HG03135 (cell line): ENCODE data around the gene BCAS2.
"Not testable (repeated sequence)": the region's sequence is repeated elsewhere in the genome, so short reads cannot be mapped to it uniquely, and the experiment has no call there.

Experiments
- ATAC-seq: cut with Tn5 transposase; IDR thresholded peaks from one replicate; pipeline ENCODE4 v1.9.1; 2021; ENCODE audit warnings: mild to moderate bottlenecking, moderate library complexity; ENCODE audit not compliant: unreplicated experiment

Gene BCAS2

GRCh38 chr1:114581335-114582287 is at the start of gene BCAS2:
TSS of gene BCAS2 (minus strand) at chr1:114581615. CDS start at chr1:114581591, 24 bp downstream.
- ATAC-seq = peak; percentile 99

- ATAC-seq = no peak
Measured at GRCh38 chr1:114627107-114627506, 45.7 kb upstream of the BCAS2 start.

- ATAC-seq = no peak
Measured at GRCh38 chr1:114623364-114623763, 41.9 kb upstream of the BCAS2 start.

GRCh38 chr1:114620419-114620818 is 39.0 kb upstream of the BCAS2 start:
- no peak for ATAC-seq

- no peak for ATAC-seq
Measured at GRCh38 chr1:114618606-114619005, 37.2 kb upstream of the BCAS2 start.

GRCh38 chr1:114610546-114611245 is 29.3 kb upstream of the BCAS2 start:
- ATAC-seq = no peak

- no peak for ATAC-seq
Measured at GRCh38 chr1:114609826-114610225, 28.4 kb upstream of the BCAS2 start.

GRCh38 chr1:114609026-114609425 is 27.6 kb upstream of the BCAS2 start:
- ATAC-seq = no peak

GRCh38 chr1:114607223-114607622 is 25.8 kb upstream of the BCAS2 start:
- ATAC-seq = no peak

- no peak for ATAC-seq
Measured at GRCh38 chr1:114597949-114598348, 16.5 kb upstream of the BCAS2 start.

GRCh38 chr1:114595602-114596001 is 14.2 kb upstream of the BCAS2 start:
- no peak for ATAC-seq

- ATAC-seq = no peak
Measured at GRCh38 chr1:114594046-114594445, 12.6 kb upstream of the BCAS2 start.

GRCh38 chr1:114589122-114589521 is 7.7 kb upstream of the BCAS2 start:
- ATAC-seq = no peak

GRCh38 chr1:114588196-114588689 is 6.8 kb upstream of the BCAS2 start:
- ATAC-seq = no peak

- no peak for ATAC-seq
Measured at GRCh38 chr1:114587203-114587991, 6.0 kb upstream of the BCAS2 start.

- no peak for ATAC-seq
Measured at GRCh38 chr1:114586513-114587047, 5.2 kb upstream of the BCAS2 start.

GRCh38 chr1:114585231-114585630 is 3.8 kb upstream of the BCAS2 start:
- ATAC-seq = no peak

GRCh38 chr1:114574365-114574764 is 7.0 kb downstream of the BCAS2 start:
- ATAC-seq = no peak

- ATAC-seq = no peak
Measured at GRCh38 chr1:114564141-114564540, 17.3 kb downstream of the BCAS2 start.

GRCh38 chr1:114562978-114563510 is 18.4 kb downstream of the BCAS2 start:
- ATAC-seq = not testable (repeated sequence)
